Gastroesophageal sphincter (tissue), 4 donors: ENCODE measurements around the gene NOS1AP. TPM values are rescaled to one million over a fixed set of nuclear protein-coding genes. Genes with fewer than 3 reads are reported as not detected.
"Not testable (repeated sequence)": the region's sequence is repeated elsewhere in the genome, so short reads cannot be mapped to it uniquely, and the experiment has no call there.

Source experiments
- ATAC-seq: fragments of 150-250 bp; one replicate; pipeline ENCODE4 v1.9.1; 2016; ENCODE audit warnings: mild to moderate bottlenecking, moderate library complexity
- H3K27ac ChIP-seq, 4 donors: fragments of 200-600 bp; sonication (generic) in 3 of 4; 1 replicate in 3 of 4; 2 replicates in 1 of 4; pipeline ENCODE4 v1.5.1; 2016 to 2019
- H3K27me3 ChIP-seq: fragments of 200-600 bp; sonication (generic); one replicate; pipeline ENCODE4 v1.5.1; 2019
- H3K36me3 ChIP-seq, 2 donors: fragments of 200-600 bp; sonication (generic); one replicate each; pipeline ENCODE4 v1.5.1; 2019; ENCODE audit warnings: control low read depth in 1 of 2
- H3K4me1 ChIP-seq, 3 donors: fragments of 200-600 bp; sonication (generic); 1 replicate in 2 of 3; 2 replicates in 1 of 3; pipeline ENCODE4 v1.5.1; 2016 to 2019; ENCODE audit warnings: control low read depth in 2 of 3
- H3K4me3 ChIP-seq, 2 donors: fragments of 200-600 bp; sonication (generic); one replicate each; pipeline ENCODE4 v1.5.1; 2019; ENCODE audit warnings: mild to moderate bottlenecking in 1 of 2, moderate library complexity in 1 of 2
- H3K9me3 ChIP-seq, 3 donors: fragments of 200-600 bp; sonication (generic); one replicate each; pipeline ENCODE4 v1.5.1; 2017 to 2019; ENCODE audit warnings: control low read depth in 2 of 3
- EP300 ChIP-seq: sonication (generic); formaldehyde crosslinking; IDR thresholded peaks from one replicate; pipeline ENCODE4 v1.6.1; 2017; ENCODE audit warnings: antibody characterized with exemption, mild to moderate bottlenecking
- POLR2A ChIP-seq, 2 donors: fragments of 450-650 bp; IDR thresholded peaks; one replicate each; pipeline ENCODE4 v1.6.1; 2017; ENCODE audit warnings: antibody characterized with exemption in 2 of 2, mild to moderate bottlenecking in 2 of 2, moderate library complexity in 1 of 2
- POLR2AphosphoS5 ChIP-seq: sonication (generic); formaldehyde crosslinking; IDR thresholded peaks from one replicate; pipeline ENCODE4 v1.6.1; 2017; ENCODE audit warnings: antibody characterized with exemption
- WGBS, 2 donors: methylation state at CpG; one replicate each; pipeline ENCODE4 v1.1.5; 2018; ENCODE audit warnings: low coverage in 1 of 2; 5-methylcytosine and 5-hydroxymethylcytosine counted together
- total RNA-seq, 4 donors: library from RNA; depleted of rRNA; stranded (reverse); fragments of >200 nt; gene quantifications; one replicate each; pipeline ENCODE4 v1.1.0, GENCODE V29; 2016
- TF ChIP-seq, protein P1 (sequence below), 4 experiments: fragments of 200-600 bp in 2 of 4; fragments of 450-650 bp in 2 of 4; sonication (generic) in 1 of 4; IDR thresholded peaks; one replicate each; pipeline ENCODE4 v1.5.1; 2017 to 2019; ENCODE audit warnings: antibody characterized with exemption in 4 of 4, mild to moderate bottlenecking in 2 of 4, moderate library complexity in 2 of 4

NOS1AP gene
- total RNA-seq, 4 donors from 2014 or later: 3.5 to 7.8 (median 4.1) TPM

GRCh38 chr1:162038624-162039023 is 30.9 kb upstream of the NOS1AP start:
- 70 to 73% methylated on average over 1 of the region's 1 CpG for WGBS, 2 donors
- peaks cover 9% of the 10 kb centered on the region for H3K27me3 ChIP-seq
- ATAC-seq: no peak

GRCh38 chr1:162040001-162040400 is 29.5 kb upstream of the NOS1AP start:
- no peaks in the 10 kb centered on the region for H3K36me3 ChIP-seq
- no peak for ATAC-seq
- no peak overlapping the region for H3K27ac ChIP-seq
- H3K4me3 ChIP-seq: no peak overlapping the region
- peaks cover 9% of the 10 kb centered on the region for H3K27me3 ChIP-seq
- WGBS, 2 donors: 58 to 66% methylated on average over 4 of the region's 4 CpGs
- no peak for TF ChIP-seq EP300
- TF ChIP-seq POLR2AphosphoS5: no peak
- TF ChIP-seq, protein P1, sequence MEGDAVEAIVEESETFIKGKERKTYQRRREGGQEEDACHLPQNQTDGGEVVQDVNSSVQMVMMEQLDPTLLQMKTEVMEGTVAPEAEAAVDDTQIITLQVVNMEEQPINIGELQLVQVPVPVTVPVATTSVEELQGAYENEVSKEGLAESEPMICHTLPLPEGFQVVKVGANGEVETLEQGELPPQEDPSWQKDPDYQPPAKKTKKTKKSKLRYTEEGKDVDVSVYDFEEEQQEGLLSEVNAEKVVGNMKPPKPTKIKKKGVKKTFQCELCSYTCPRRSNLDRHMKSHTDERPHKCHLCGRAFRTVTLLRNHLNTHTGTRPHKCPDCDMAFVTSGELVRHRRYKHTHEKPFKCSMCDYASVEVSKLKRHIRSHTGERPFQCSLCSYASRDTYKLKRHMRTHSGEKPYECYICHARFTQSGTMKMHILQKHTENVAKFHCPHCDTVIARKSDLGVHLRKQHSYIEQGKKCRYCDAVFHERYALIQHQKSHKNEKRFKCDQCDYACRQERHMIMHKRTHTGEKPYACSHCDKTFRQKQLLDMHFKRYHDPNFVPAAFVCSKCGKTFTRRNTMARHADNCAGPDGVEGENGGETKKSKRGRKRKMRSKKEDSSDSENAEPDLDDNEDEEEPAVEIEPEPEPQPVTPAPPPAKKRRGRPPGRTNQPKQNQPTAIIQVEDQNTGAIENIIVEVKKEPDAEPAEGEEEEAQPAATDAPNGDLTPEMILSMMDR (IDR thresholded peaks at IDR 0.05): no peak
- TF ChIP-seq POLR2A (IDR thresholded peaks at IDR 0.05): no peak
- H3K4me1 ChIP-seq: no peaks in the 10 kb centered on the region
- H3K9me3 ChIP-seq: no peaks in the 10 kb centered on the region

More at GRCh38 chr1:162038624-162039023, 30.9 kb upstream of the NOS1AP start:
- Histone ChIP-seq H3K36me3 (no peaks in the 10 kb centered on the region), H3K4me1 (no peaks in the 10 kb centered on the region), H3K27ac (no peak overlapping the region), H3K9me3 (no peaks in the 10 kb centered on the region), H3K4me3 (no peak overlapping the region)
- TF ChIP-seq, protein P1 (IDR thresholded peaks at IDR 0.05): no peak
- no peak for TF ChIP-seq EP300
- no peak for TF ChIP-seq POLR2A (IDR thresholded peaks at IDR 0.05)
- TF ChIP-seq POLR2AphosphoS5: no peak

- Histone ChIP-seq H3K27ac (no peak overlapping the region), H3K9me3 (no peaks in the 10 kb centered on the region), H3K27me3 (peaks cover 6% of the 10 kb centered on the region), H3K36me3 (no peaks in the 10 kb centered on the region), H3K4me1 (no peaks in the 10 kb centered on the region), H3K4me3 (no peak overlapping the region)
- no peak for TF ChIP-seq POLR2AphosphoS5
- no peak for TF ChIP-seq POLR2A (IDR thresholded peaks at IDR 0.05)
- TF ChIP-seq EP300: no peak
- TF ChIP-seq, protein P1 (IDR thresholded peaks at IDR 0.05): no peak
- ATAC-seq: no peak
Measured at GRCh38 chr1:162040657-162041056, 28.8 kb upstream of the NOS1AP start.

DNA sequence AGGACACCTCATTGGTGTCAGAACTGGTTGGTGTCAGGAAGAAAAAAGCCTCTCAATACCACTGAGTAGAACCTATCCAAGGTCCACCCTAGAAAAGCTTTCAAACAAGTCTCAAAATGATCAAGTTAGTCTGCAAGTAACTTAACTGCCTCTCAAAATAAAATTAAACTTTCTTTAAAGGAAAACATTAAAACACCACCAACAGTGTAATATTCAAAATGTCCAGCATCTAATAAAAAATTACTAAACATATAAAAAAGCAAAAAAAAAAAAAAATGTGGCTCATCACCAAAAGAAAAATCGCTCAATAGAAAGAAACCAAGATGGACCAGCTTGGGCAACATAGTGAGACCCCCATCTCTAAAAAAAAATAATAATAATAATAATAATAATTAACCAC is 27.1 kb upstream of the NOS1AP start:
- H3K4me1 ChIP-seq: no peaks in the 10 kb centered on the region
- H3K9me3 ChIP-seq: no peaks in the 10 kb centered on the region
- no peak overlapping the region for H3K27ac ChIP-seq
- no peak for ATAC-seq
- no peak overlapping the region for H3K4me3 ChIP-seq
- H3K36me3 ChIP-seq: no peaks in the 10 kb centered on the region
- WGBS, 2 donors: 100% methylated on average over 1 of the region's 1 CpG
- TF ChIP-seq, protein P1 (IDR thresholded peaks at IDR 0.05): no peak
- TF ChIP-seq POLR2A (IDR thresholded peaks at IDR 0.05) (no peak), EP300 (no peak), POLR2AphosphoS5 (no peak)
- H3K27me3 ChIP-seq: no peaks in the 10 kb centered on the region

- Histone ChIP-seq H3K36me3 (no peaks in the 10 kb centered on the region), H3K9me3 (no peaks in the 10 kb centered on the region), H3K4me1 (no peaks in the 10 kb centered on the region), H3K27me3 (no peaks in the 10 kb centered on the region), H3K27ac (no peak overlapping the region), H3K4me3 (no peak overlapping the region)
- TF ChIP-seq POLR2A (IDR thresholded peaks at IDR 0.05) (no peak), EP300 (no peak), POLR2AphosphoS5 (no peak)
- TF ChIP-seq, protein P1 (IDR thresholded peaks at IDR 0.05): no peak
- no peak for ATAC-seq
- 60 to 62% methylated on average over 1 of the region's 1 CpG for WGBS, 2 donors
Measured at GRCh38 chr1:162046921-162047320, 22.6 kb upstream of the NOS1AP start.

DNA sequence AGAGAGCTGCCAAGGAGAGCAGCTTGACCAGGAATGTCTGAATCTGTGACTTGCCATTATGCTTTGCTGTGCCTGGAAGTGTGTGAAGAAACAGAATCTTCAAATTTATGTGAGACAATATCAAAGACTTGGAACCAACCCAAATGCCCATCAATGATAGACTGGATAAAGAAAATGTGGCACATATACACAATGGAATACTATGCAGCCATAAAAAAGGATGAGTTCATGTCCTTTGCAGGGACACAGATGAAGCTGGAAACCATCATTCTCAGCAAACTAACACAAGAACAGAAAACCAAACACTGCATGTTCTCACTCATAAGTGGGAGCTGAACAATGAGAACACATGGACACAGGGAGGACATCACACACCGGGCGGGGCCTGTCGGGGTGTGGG is 15.5 kb upstream of the NOS1AP start:
- not testable (repeated sequence) for H3K4me3 ChIP-seq, H3K27ac ChIP-seq, H3K36me3 ChIP-seq, ATAC-seq, H3K9me3 ChIP-seq, H3K4me1 ChIP-seq, H3K27me3 ChIP-seq
- 89 to 100% methylated on average over 1 to 3 of the region's 3 CpGs for WGBS, 2 donors
